Esophagus (tissue), 2 donors: ENCODE measurements around the gene PHACTR1. TPM values are rescaled to one million over a fixed set of nuclear protein-coding genes. Genes with fewer than 3 reads are reported as not detected.

Experiments
- H3K27ac ChIP-seq, 2 donors: one replicate each; pipeline ENCODE4 v1.5.1; 2013; ENCODE audit warnings: low read depth in 2 of 2, mild to moderate bottlenecking in 2 of 2, inconsistent platforms in 1 of 2, low read length in 1 of 2, moderate library complexity in 1 of 2
- H3K27me3 ChIP-seq, 2 donors: one replicate each; pipeline ENCODE4 v1.6.1; 2013; ENCODE audit warnings: low read length in 2 of 2, control low read depth in 1 of 2, mild to moderate bottlenecking in 1 of 2; ENCODE audit not compliant: insufficient read depth in 2 of 2, control insufficient read depth in 1 of 2
- H3K36me3 ChIP-seq, 2 donors: one replicate each; pipeline ENCODE4 v1.6.1; 2013; ENCODE audit warnings: low read length in 1 of 2; ENCODE audit not compliant: control insufficient read depth in 2 of 2, insufficient read depth in 2 of 2
- H3K4me1 ChIP-seq, 2 donors: one replicate each; pipeline ENCODE4 v1.6.1; 2013; ENCODE audit warnings: low read length in 1 of 2; ENCODE audit not compliant: control insufficient read depth in 2 of 2, insufficient read depth in 2 of 2
- H3K4me3 ChIP-seq, 2 donors: one replicate each; pipeline ENCODE4 v1.5.1; 2013; ENCODE audit warnings: low read length in 2 of 2, mild to moderate bottlenecking in 2 of 2, low read depth in 1 of 2, moderate library complexity in 1 of 2
- H3K9me3 ChIP-seq, 2 donors: one replicate each; pipeline ENCODE4 v1.6.1; 2013; ENCODE audit warnings: mild to moderate bottlenecking in 2 of 2, low read depth in 1 of 2, low read length in 1 of 2, moderate library complexity in 1 of 2; ENCODE audit not compliant: control insufficient read depth in 2 of 2, insufficient read depth in 1 of 2
- WGBS, 2 donors: extraction: QIAGEN DNeasy Blood & Tissue Kit; methylation state at CpG; one replicate each; pipeline ENCODE4 v1.1.7; 2013; 5-methylcytosine and 5-hydroxymethylcytosine counted together
- polyA plus RNA-seq, 2 donors: library from polyadenylated mRNA; stranded (reverse); fragments of 200-250 nt; gene quantifications; one replicate each; pipeline ENCODE4 v1.2.3, GENCODE V29; 2013
- donor health status: healthy with polysubstance abuse.
- donor health status: Bipolar disorder and iron deficiency.

The PHACTR1 gene
- polyA plus RNA-seq, 2 donors = 0.41 to 0.55 TPM

DNA sequence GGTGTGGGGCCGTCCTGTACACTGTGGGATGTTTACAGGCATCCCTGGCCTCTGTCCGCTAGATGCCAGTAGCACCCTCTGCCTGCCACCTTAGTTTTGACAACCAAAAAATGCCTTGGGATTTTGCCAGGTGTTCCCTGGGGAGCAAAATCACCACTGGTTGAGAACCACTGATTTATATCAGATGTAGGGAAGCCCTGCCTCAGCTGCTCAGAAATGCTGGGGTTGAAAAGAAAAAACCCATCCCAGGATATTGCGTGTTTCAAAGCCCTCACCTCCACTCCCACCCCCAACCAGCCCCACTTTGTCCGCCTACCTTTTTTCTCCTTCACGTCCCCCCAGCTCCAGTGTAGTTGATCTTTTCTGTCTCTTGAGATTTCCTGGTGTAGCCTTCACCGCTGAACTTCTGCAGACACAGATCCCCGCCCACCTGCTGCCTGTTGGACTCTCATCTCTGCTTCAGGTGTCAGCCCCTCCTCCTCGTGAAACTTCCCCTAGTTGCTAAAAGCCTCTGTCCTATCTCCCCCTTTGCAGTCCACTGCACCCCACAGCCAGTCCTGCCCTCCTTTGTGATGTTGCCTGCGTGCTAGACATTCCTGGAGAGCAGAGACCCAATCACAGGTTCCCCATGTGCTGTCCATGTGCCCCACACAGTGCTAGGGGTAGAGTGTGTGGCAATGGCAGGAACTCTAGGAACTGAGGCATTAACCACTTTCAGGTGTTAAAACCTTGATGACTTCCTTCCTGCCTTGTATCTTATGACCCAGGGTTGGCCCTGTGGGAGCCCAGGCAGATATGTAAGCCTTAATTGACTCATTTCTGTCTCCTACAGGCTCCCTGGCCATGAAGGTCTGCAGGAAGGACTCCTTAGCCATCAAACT lies 512.9 kb downstream of the PHACTR1 start:
- H3K4me1 ChIP-seq = no peaks in the 10 kb centered on the region
- H3K36me3 ChIP-seq = no peaks in the 10 kb centered on the region
- WGBS, 2 donors = 74 to 83% methylated on average over 9 of the region's 9 CpGs
- no peaks in the 10 kb centered on the region for H3K27me3 ChIP-seq
- no peaks in the 10 kb centered on the region for H3K9me3 ChIP-seq
- H3K4me3 ChIP-seq = no peak overlapping the region
- H3K27ac ChIP-seq = no peak overlapping the region

DNA sequence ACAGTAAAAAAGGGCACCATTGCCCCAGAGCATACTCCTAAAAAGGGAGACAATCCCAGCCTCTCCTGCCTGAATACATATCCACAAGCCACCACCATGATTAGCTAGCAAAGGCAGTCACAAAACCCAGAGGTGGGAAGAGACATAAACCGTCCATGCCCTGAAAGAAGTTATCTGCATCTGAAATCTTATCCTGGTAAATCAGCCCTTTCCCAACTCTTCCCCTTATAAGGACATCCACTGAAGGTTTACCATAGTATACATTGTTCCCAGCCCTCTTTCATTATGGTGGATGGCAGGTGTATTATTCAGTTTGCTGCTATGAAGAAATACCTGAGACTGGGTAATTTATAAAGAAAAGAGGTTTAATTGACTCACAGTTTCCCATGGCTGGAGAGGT lies 516.5 kb downstream of the PHACTR1 start:
- Histone ChIP-seq H3K9me3 (no peaks in the 10 kb centered on the region), H3K27ac (no peak overlapping the region), H3K4me3 (no peak overlapping the region), H3K27me3 (no peaks in the 10 kb centered on the region), H3K36me3 (no peaks in the 10 kb centered on the region), H3K4me1 (no peaks in the 10 kb centered on the region)
- 92 to 93% methylated on average over 1 of the region's 1 CpG for WGBS, 2 donors

- 72 to 82% methylated on average over 1 of the region's 1 CpG for WGBS, 2 donors
- Histone ChIP-seq H3K27ac (no peak overlapping the region), H3K4me3 (no peak overlapping the region), H3K36me3 (no peaks in the 10 kb centered on the region), H3K27me3 (no peaks in the 10 kb centered on the region), H3K4me1 (no peaks in the 10 kb centered on the region), H3K9me3 (no peaks in the 10 kb centered on the region)
Observed at GRCh38 chr6:13234130-13234529, 517.6 kb downstream of the PHACTR1 start.

- H3K4me1 ChIP-seq = no peaks in the 10 kb centered on the region
- 94 to 96% methylated on average over 2 of the region's 2 CpGs for WGBS, 2 donors
- no peak overlapping the region for H3K27ac ChIP-seq
- no peak overlapping the region for H3K4me3 ChIP-seq
- no peaks in the 10 kb centered on the region for H3K36me3 ChIP-seq
- no peaks in the 10 kb centered on the region for H3K27me3 ChIP-seq
- no peaks in the 10 kb centered on the region for H3K9me3 ChIP-seq
Observed at GRCh38 chr6:13235339-13235738, 518.8 kb downstream of the PHACTR1 start.

DNA sequence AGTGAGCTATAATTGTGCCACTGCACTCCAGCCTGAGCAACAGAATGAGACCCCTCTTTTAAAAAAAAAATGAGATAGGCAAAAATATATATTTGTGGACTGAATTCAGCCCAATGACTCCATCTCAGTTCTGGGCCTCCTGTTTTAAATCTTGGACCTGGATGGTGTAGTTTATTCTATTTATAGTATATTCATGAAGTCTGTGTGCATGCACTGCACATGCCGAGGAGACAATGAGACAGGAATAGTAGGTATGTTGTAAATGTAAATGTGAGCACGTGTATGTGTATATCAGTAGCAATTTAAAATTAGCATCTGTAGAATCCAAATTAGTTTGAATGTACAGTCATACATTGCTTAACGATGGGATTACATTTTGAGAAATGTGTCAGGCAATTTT lies 520.8 kb downstream of the PHACTR1 start:
- Histone ChIP-seq H3K27ac (no peak overlapping the region), H3K4me3 (no peak overlapping the region), H3K4me1 (no peaks in the 10 kb centered on the region), H3K9me3 (no peaks in the 10 kb centered on the region), H3K27me3 (no peaks in the 10 kb centered on the region), H3K36me3 (no peaks in the 10 kb centered on the region)
- WGBS, 2 donors = 86 to 94% methylated on average over 3 of the region's 3 CpGs

DNA sequence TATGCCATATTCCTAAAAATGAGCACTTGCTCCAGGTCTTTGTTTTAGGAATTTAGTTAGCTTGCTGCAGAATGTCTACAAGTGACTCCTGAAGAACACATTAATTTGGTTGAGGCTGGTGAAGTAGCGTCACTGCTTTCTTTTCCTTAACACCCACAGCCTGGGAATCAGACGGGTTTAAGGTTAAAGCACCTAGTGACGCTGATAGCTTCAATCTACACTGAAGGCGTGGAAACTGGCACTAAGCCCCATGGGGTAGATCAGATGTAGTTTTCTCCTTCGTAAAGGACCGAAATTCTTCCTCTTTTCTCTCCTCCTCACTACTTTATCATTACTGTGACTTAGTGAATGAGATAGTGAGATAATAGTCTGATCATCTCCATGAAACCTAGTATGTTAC lies 521.5 kb downstream of the PHACTR1 start:
- Histone ChIP-seq H3K27ac (no peak overlapping the region), H3K4me3 (no peak overlapping the region)
- WGBS, 2 donors = 85 to 90% methylated on average over 6 of the region's 6 CpGs

DNA sequence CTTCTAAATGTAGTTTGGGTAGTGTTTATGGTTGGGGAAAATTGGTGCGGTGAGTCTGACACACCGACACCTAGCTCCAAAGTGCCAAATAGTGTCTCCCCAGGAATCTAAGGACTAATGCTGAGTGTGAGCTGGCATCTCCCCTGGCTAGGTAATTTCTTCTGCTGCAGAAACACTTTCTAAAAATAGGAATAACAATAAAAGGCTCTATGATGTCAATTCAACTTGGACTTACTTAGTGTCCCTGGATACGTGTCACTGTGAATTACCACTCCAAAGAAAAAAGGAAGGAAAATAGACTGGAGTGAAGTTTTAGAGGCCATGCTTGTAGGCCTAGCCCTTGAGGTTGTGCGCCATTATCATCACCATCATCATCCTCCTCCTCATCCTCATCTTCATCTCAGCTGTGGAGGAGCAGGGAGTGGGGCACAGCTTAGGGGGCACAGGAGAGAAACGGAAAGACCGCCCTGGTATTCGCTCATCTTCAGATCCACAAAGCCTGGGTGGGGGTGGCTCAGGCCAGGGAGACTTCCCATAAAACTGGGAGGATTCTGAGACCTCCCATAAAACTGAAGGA lies 522.2 kb downstream of the PHACTR1 start:
- Histone ChIP-seq H3K27ac (no peak overlapping the region), H3K27me3 (no peaks in the 10 kb centered on the region), H3K4me3 (no peak overlapping the region), H3K4me1 (no peaks in the 10 kb centered on the region), H3K36me3 (no peaks in the 10 kb centered on the region), H3K9me3 (no peaks in the 10 kb centered on the region)
- WGBS, 2 donors = 90 to 95% methylated on average over 7 of the region's 7 CpGs

More for the DNA sequence above, 521.5 kb downstream of the PHACTR1 start:
- Histone ChIP-seq H3K4me1 (no peaks in the 10 kb centered on the region), H3K36me3 (no peaks in the 10 kb centered on the region), H3K9me3 (no peaks in the 10 kb centered on the region), H3K27me3 (no peaks in the 10 kb centered on the region)

DNA sequence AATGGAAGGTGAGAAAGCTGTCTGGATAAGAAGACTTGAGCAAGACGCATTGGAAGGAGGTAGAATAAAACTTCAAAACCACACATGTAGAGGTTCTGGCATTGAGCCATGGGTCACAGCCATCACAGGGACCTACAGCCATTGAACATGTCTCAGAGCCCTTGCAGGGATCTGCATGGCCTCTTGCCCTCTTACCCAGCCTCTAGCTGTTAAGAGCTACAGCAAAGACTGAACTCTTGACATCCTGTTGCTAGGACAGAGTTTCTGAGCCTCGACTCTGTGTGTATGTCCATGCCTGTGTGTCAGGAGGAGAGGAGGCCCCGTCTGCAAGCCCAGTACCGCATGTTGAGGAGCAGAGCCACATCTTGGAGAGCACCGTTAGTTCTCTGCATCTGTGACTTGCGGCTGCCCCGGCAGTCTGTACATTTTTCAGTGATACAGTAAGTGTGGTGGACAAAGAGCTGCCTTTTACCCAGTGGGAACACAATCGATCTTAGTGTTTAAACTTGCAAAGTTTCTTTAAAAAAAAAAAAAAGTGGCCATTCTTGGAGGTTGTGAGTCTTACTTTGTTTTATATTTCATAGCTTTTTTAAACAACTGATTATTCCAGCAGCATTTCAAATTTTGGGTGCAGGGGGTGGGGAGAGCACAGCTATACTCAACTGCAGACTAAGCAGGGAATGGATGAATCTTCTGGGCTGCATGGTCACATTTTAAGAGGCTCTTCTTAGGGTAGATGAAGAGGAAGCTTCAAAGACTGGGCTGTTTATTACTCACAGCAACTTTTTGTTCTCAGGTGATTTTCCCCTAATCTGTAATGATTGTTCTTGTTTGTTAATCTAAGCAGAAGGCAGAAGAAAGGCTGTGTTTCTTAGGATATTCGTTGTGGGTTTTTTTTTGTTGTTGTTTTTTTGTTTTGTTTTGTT lies 523.2 kb downstream of the PHACTR1 start:
- Histone ChIP-seq H3K27me3 (no peaks in the 10 kb centered on the region), H3K27ac (no peak overlapping the region), H3K4me3 (no peak overlapping the region), H3K4me1 (no peaks in the 10 kb centered on the region), H3K36me3 (no peaks in the 10 kb centered on the region), H3K9me3 (no peaks in the 10 kb centered on the region)
- 65 to 73% methylated on average over 9 of the region's 9 CpGs for WGBS, 2 donors

GRCh38 chr6:13241364-13241763 lies 524.8 kb downstream of the PHACTR1 start:
- Histone ChIP-seq H3K27me3 (no peaks in the 10 kb centered on the region), H3K36me3 (no peaks in the 10 kb centered on the region), H3K27ac (no peak overlapping the region), H3K9me3 (no peaks in the 10 kb centered on the region), H3K4me1 (no peaks in the 10 kb centered on the region), H3K4me3 (no peak overlapping the region)
- WGBS, 2 donors = 92 to 93% methylated on average over 5 of the region's 5 CpGs
